NCI-H226 (cell line): ENCODE data around the gene TSPOAP1.

Source experiments
- DNase-seq: peaks from one replicate; pipeline ENCODE4 v3.0.0-alpha.2; 2015

The TSPOAP1 gene

DNA sequence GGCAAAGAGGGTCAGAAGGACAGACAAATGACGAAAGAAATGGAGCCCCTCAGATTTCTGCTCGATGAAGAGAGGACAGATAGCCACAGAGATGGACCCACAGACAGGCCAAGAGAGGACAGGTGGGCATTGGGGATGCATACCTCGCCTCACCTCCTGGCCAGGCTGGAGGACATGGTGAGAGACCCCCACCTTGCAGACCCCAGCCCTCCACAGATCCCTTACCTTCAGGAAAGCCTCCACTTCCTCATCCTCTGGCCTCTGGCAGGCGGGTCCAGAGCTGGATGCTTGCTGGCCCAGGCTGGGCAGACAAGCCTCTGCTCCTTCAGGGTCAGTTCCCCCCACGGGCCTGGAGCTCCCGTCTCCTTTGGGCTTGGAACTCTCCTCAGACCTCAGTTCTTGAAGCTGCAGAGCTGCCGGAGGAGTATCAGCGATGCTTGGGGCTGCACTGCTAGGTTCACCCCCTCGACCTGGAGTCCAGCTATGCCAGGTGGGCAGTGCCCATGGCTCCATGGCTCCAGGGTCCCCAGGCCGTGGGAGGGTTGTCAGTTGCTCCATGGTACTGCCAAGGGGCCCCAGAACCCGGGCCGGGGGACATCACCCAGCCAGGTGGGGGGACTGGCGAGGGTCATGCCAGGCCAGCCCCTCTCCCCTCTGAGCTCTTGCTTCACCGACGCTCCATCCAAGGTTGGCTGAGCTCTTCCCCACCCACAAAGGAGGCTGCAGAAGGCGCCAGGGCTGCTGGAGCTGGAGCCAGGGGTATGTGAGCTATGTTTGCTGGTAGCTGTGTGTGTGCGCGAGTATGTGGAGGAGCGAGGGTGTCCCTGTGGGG lies 1.0 kb downstream of the TSPOAP1 start:
- DNase-seq: no peak

GRCh38 chr17:58326609-58327362 lies 1.8 kb downstream of the TSPOAP1 start:
- DNase-seq: no peak

GRCh38 chr17:58325976-58326468 lies 2.6 kb downstream of the TSPOAP1 start:
- no peak for DNase-seq

GRCh38 chr17:58325289-58325726 lies 3.3 kb downstream of the TSPOAP1 start:
- DNase-seq: no peak

GRCh38 chr17:58324409-58325288 lies 3.9 kb downstream of the TSPOAP1 start:
- no peak for DNase-seq

DNA sequence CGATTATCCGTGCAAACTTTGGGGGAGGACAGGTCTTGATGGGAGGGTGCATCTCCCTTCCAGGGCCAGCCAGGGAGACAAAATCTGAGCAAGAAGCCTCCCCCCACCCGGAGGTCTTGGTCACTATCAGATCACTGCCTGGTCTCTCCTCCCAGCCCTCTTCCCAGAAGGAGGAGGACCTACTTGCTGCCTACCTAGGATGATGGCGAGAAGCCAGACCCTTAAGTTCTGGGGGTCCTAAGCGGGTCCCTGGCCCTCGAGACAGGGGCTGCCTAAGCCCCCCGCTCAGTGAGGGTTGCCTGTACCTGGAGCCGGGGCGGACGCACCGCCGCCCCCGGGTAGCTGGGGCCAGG lies 4.6 kb downstream of the TSPOAP1 start:
- no peak for DNase-seq

DNA sequence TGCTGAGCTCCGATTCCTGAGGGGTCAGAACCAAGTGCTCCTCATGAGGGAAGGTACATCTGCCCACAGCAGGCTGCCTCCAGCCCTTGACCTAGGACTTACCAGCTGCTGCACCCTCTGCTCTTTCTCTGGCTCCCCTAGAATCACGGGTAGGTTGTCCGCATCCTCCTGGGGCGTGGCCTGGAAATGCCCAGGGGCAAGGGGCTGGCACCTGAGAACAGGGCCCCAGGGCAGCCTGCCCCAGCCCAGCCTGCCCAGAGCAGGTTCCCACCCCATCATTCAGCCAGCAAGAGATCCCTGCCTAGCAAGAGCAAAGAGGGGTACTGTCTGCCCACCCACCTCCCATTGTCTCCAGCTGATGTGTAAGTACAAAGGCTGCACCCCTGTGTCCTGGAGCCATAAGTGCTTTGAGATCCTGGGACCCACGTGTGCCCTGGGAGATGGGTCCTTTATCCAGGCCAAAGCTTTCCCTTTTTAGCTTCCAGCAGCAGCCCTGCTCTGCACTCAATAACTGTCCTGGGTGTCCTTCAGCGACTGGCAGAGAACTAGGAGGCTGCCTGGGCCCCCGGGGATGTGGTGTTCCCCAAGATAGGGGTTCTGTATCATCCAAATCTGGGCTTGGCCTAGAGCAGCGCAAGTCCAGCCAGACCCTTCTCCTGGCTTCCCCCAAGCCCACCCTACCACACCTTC lies 5.1 kb downstream of the TSPOAP1 start:
- no peak for DNase-seq

GRCh38 chr17:58322581-58323185 lies 5.9 kb downstream of the TSPOAP1 start:
- no peak for DNase-seq

- DNase-seq: no peak
Observed at GRCh38 chr17:58321571-58322525, 6.7 kb downstream of the TSPOAP1 start.

GRCh38 chr17:58320570-58321323 lies 7.8 kb downstream of the TSPOAP1 start:
- no peak for DNase-seq

- DNase-seq: no peak
Observed at GRCh38 chr17:58320163-58320558, 8.4 kb downstream of the TSPOAP1 start.

- no peak for DNase-seq
Observed at GRCh38 chr17:58319173-58320162, 9.1 kb downstream of the TSPOAP1 start.

- DNase-seq: no peak
Observed at GRCh38 chr17:58318627-58319172, 9.9 kb downstream of the TSPOAP1 start.

DNA sequence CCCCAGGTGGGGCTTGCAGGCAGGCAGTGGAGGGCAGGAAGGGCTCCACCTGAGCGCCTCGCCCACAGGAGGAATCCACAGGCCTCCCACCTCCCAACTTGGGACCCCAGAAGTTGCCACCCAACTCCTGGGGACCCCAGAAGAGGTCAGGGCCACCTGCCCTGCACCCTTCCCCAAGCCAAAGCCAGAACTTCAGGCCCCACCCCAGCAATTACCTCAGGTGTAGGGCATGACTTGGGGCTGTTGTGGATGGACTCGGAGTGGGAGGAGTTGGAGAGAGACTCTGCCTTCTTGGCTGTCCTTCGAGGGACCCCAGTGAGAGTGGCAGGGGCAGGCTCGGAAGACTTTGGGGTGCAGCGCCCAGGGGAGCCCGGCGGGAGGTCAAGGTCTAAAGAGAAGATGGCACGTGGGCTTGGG lies 10.5 kb downstream of the TSPOAP1 start:
- no peak for DNase-seq

GRCh38 chr17:58317421-58318064 lies 11.1 kb downstream of the TSPOAP1 start:
- DNase-seq: peak; percentile 85

- no peak for DNase-seq
Observed at GRCh38 chr17:58316260-58316960, 12.2 kb downstream of the TSPOAP1 start.

GRCh38 chr17:58315750-58316149 lies 12.8 kb downstream of the TSPOAP1 start:
- DNase-seq: no peak
